Endothelial cell of umbilical vein (primary cell): ENCODE results near the gene GRM5. TPM values are rescaled to one million over a fixed set of nuclear protein-coding genes. Genes with fewer than 3 reads are reported as not detected.

Source experiments
- BruUV-seq: library from RNA; stranded (reverse); fragments of 400-500 nt; replicated peaks from 2 replicates; lab custom pipeline; 2021; lab: Mats Ljungman, UMichigan
- CTCF ChIA-PET: fragments of 300-600, 350-600 bp; sonication (Branson Sonifier 250); formaldehyde crosslinking; loops from one replicate; lab custom pipeline; 2021; ENCODE audit warnings: antibody characterized with exemption, inconsistent platforms; lab: Charles Lee
- POLR2A ChIA-PET: fragments of 300-600, 350-600 bp; sonication (Branson Sonifier 250); formaldehyde crosslinking; loops from one replicate; lab custom pipeline; 2021; ENCODE audit warnings: antibody characterized with exemption, inconsistent platforms; lab: Charles Lee
- DNase-seq: peaks from one replicate; pipeline ENCODE4 v3.0.0-alpha.2; 2011; ENCODE audit warnings: low read depth, low spot score
- FAIRE-seq: peaks from 2 replicates; lab custom pipeline; 2011; peaks lifted over from hg19 to GRCh38; lab: Jason Lieb, UNC
- H2AFZ ChIP-seq: 2 replicates; pipeline ENCODE4 v1.6.0; 2012; ENCODE audit warnings: low read depth, low read length, control low read depth, inconsistent platforms
- H3K27ac ChIP-seq: 2 replicates; pipeline ENCODE4 v1.5.1; 2011; ENCODE audit warnings: low read depth, mild to moderate bottlenecking, control low read depth, low read length, moderate library complexity; ENCODE audit not compliant: insufficient read depth
- H3K27me3 ChIP-seq, 2 experiments: 2 replicates each; pipeline versions ENCODE4 v1.6.0 to v1.6.1; 2011; ENCODE audit warnings: low read length in 2 of 2, mixed read lengths in 1 of 2; ENCODE audit not compliant: control insufficient read depth in 2 of 2, insufficient read depth in 2 of 2
- H3K36me3 ChIP-seq, 2 experiments: 2 replicates in 1 of 2; 3 replicates in 1 of 2; pipeline ENCODE4 v1.5.1; 2011; ENCODE audit warnings: low read length in 2 of 2, mild to moderate bottlenecking in 1 of 2, moderate library complexity in 1 of 2; ENCODE audit not compliant: control insufficient read depth in 2 of 2, insufficient read depth in 2 of 2; ENCODE audit errors: extremely low read depth in 1 of 2
- H3K4me1 ChIP-seq: 3 replicates; pipeline ENCODE4 v1.5.1; 2011; ENCODE audit warnings: mild to moderate bottlenecking, low read length; ENCODE audit not compliant: control insufficient read depth, insufficient read depth; ENCODE audit errors: extremely low read depth
- H3K4me2 ChIP-seq: 2 replicates; pipeline ENCODE4 v1.6.1; 2011; ENCODE audit warnings: low read length, control low read depth, mixed read lengths; ENCODE audit not compliant: insufficient read depth
- H3K4me3 ChIP-seq, 3 experiments: fragments of 200-600 bp in 1 of 3; sonication (generic), shearing (Covaris generic) in 1 of 3; replicated peaks in 1 of 3; 2 replicates each; pipeline ENCODE4 v1.5.1; 2011 to 2016; ENCODE audit warnings: control low read depth in 3 of 3, low read length in 3 of 3, mild to moderate bottlenecking in 2 of 3, inconsistent platforms in 1 of 3, low read depth in 1 of 3, moderate library complexity in 1 of 3; ENCODE audit not compliant: insufficient read depth in 1 of 3
- H3K79me2 ChIP-seq: 2 replicates; pipeline ENCODE4 v1.6.0; 2012; ENCODE audit warnings: low read length, inconsistent platforms; ENCODE audit not compliant: control insufficient read depth, insufficient read depth
- H3K9ac ChIP-seq: replicated peaks from 2 replicates; pipeline ENCODE3; 2011; ENCODE audit warnings: low read length, control low read depth; ENCODE audit not compliant: insufficient read depth; ENCODE audit errors: extremely low read depth
- H3K9me1 ChIP-seq: replicated peaks from 3 replicates; pipeline ENCODE4 v1.6.0; 2011; ENCODE audit warnings: mild to moderate bottlenecking, low read length; ENCODE audit not compliant: control insufficient read depth, insufficient read depth; ENCODE audit errors: extremely low read depth
- H3K9me3 ChIP-seq: replicated peaks from 2 replicates; pipeline ENCODE4 v1.5.1; 2012; ENCODE audit warnings: low read length, inconsistent platforms; ENCODE audit not compliant: control insufficient read depth, insufficient read depth
- H4K20me1 ChIP-seq: replicated peaks from 2 replicates; pipeline ENCODE3; 2011; ENCODE audit warnings: mild to moderate bottlenecking, low read length; ENCODE audit not compliant: control insufficient read depth, insufficient read depth; ENCODE audit errors: extremely low read depth
- EZH2 ChIP-seq: IDR thresholded peaks from 2 replicates; pipeline ENCODE4 v1.6.1; 2012; ENCODE audit warnings: borderline replicate concordance, low read depth, mild to moderate bottlenecking, moderate library complexity, low read length, inconsistent platforms; ENCODE audit not compliant: severe bottlenecking
- FOS ChIP-seq: IDR thresholded peaks from 2 replicates; pipeline ENCODE4 v1.6.1; 2011; ENCODE audit warnings: mild to moderate bottlenecking, low read length, moderate library complexity, borderline replicate concordance; ENCODE audit not compliant: insufficient read depth
- GATA2 ChIP-seq: IDR thresholded peaks from 2 replicates; pipeline ENCODE4 v1.7.0; 2011; ENCODE audit warnings: low read depth, mild to moderate bottlenecking, moderate library complexity, mixed read lengths, low read length; ENCODE audit not compliant: insufficient read length, insufficient read depth
- JUN ChIP-seq: IDR thresholded peaks from 2 replicates; pipeline ENCODE4 v1.6.1; 2011; ENCODE audit warnings: borderline replicate concordance, low read depth; ENCODE audit not compliant: insufficient read length, insufficient read depth
- MYC ChIP-seq: IDR thresholded peaks from one replicate; pipeline ENCODE4 v1.6.1; 2011; ENCODE audit warnings: mild to moderate bottlenecking, low read depth, low read length
- POLR2AphosphoS5 ChIP-seq: IDR thresholded peaks from 2 replicates; pipeline ENCODE4 v1.6.1; 2012; ENCODE audit warnings: low read depth, mild to moderate bottlenecking, control low read depth, low read length, moderate library complexity; ENCODE audit not compliant: insufficient read depth
- dilution Hi-C: fragments of 300-500 bp; cut with MboI; formaldehyde crosslinking; loops from one replicate; pipeline ENCODE4 v1.15.0; 2019; ENCODE audit warnings: low sequenced_read_pairs; ENCODE audit not compliant: extremely low pct_ligation_motif_present
- intact Hi-C: fragments of 100-400 bp; cut with micrococcal nuclease; formaldehyde crosslinking; loops from one replicate; pipeline ENCODE4 v1.10.0; 2022
- polyA plus RNA-seq, 4 experiments: library from polyadenylated mRNA; depleted of rRNA in 3 of 4; stranded (reverse) in 3 of 4; unstranded in 1 of 4; fragments of >200 nt; gene quantifications; 2 replicates each; pipeline versions ENCODE4 v1.2.1 to v1.2.3, GENCODE V29; 2011 to 2012; ENCODE audit warnings: missing spikeins in 1 of 4
- total RNA-seq: library from RNA; stranded (reverse); gene quantifications from 2 replicates; pipeline ENCODE4 v1.2.3, GENCODE V29; 2021
- TF ChIP-seq, protein P1 (sequence below), 2 donors: IDR thresholded peaks; 1 replicate in 1 of 2; 2 replicates in 1 of 2; pipeline ENCODE4 v1.5.1; 2011; ENCODE audit warnings: low read length in 2 of 2, mild to moderate bottlenecking in 2 of 2, moderate library complexity in 2 of 2, control low read depth in 1 of 2, inconsistent platforms in 1 of 2, low read depth in 1 of 2; ENCODE audit not compliant: insufficient read depth in 1 of 2; ENCODE audit errors: extremely low read depth in 1 of 2

The GRM5 gene
- total and polyA plus RNA-seq, 2 donors (not counting 3 experiments of a cell fraction or from before 2014, with no cell fraction given) = 0.10 to 0.11 TPM

DNA sequence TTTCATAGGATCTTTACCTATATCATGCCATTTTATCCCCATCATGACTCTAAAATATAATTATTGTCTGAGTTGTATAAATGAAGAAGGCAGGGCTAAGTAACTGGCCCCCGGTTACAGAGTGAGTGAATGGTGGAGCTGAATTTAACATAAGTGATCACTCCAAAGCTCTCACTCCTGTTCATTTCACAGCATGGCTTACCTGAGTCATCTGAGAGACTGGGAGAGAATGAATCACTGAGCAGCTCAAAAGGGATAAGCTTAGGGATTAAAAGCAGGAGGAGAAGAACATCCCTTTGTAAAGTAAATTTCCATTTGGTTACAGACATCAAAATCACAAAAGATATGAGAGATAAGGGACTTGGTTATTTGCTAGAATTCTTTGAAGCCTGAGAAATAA is 434.3 kb downstream of the GRM5 start:
- no peak overlapping the region for H2AFZ ChIP-seq
- no TSS peak for BruUV-seq
- H3K4me3 ChIP-seq = no peak overlapping the region
- FAIRE-seq (no peak), DNase-seq (no peak)
- CTCF ChIA-PET = no interaction called here
- no peaks in the 10 kb centered on the region for H3K36me3 ChIP-seq
- no peaks in the 10 kb centered on the region for H4K20me1 ChIP-seq
- no peak overlapping the region for H3K27ac ChIP-seq
- no peaks in the 10 kb centered on the region for H3K27me3 ChIP-seq
- TF ChIP-seq, protein P1, sequence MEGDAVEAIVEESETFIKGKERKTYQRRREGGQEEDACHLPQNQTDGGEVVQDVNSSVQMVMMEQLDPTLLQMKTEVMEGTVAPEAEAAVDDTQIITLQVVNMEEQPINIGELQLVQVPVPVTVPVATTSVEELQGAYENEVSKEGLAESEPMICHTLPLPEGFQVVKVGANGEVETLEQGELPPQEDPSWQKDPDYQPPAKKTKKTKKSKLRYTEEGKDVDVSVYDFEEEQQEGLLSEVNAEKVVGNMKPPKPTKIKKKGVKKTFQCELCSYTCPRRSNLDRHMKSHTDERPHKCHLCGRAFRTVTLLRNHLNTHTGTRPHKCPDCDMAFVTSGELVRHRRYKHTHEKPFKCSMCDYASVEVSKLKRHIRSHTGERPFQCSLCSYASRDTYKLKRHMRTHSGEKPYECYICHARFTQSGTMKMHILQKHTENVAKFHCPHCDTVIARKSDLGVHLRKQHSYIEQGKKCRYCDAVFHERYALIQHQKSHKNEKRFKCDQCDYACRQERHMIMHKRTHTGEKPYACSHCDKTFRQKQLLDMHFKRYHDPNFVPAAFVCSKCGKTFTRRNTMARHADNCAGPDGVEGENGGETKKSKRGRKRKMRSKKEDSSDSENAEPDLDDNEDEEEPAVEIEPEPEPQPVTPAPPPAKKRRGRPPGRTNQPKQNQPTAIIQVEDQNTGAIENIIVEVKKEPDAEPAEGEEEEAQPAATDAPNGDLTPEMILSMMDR (IDR thresholded peaks at IDR 0.05; ENCODE audit: extremely low read depth in 1 of 2, insufficient read depth in 1 of 2, low read depth in 1 of 2, low read length in 2 of 2) = no peak
- TF ChIP-seq FOS (no peak), MYC (no peak), POLR2AphosphoS5 (no peak)
- H3K9me3 ChIP-seq = no peaks in the 10 kb centered on the region
- dilution Hi-C loops = no loop called here
- H3K9me1 ChIP-seq = no peaks in the 10 kb centered on the region
- H3K4me2 ChIP-seq = no peak overlapping the region
- no peak overlapping the region for H3K9ac ChIP-seq
- no peaks in the 10 kb centered on the region for H3K79me2 ChIP-seq
- intact Hi-C loops = no loop called here
- POLR2A ChIA-PET = no interaction called here
- H3K4me1 ChIP-seq = no peaks in the 10 kb centered on the region

DNA sequence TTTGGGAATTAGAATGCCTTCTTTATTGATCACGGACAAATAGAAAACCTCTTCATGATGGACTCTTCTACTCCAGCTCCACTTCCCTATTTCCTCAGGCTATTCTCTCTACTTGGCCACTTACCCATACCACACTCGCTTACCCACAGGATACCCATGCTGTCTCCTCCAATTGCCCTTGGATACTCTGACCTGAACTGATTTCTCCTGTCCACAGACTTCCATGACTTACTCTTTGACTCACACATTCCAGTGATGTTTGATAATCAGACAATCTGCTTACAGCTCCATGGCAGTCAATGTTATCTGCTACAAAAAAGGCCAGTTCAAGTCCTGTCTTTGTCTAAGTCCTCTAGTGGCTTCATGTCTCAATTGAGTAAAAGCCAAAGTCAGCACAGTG is 436.3 kb downstream of the GRM5 start:
- Histone ChIP-seq H3K27ac (no peak overlapping the region), H4K20me1 (no peaks in the 10 kb centered on the region), H3K9ac (no peak overlapping the region), H3K4me2 (no peak overlapping the region), H3K27me3 (no peaks in the 10 kb centered on the region), H3K9me3 (no peaks in the 10 kb centered on the region), H3K9me1 (no peaks in the 10 kb centered on the region), H3K79me2 (no peaks in the 10 kb centered on the region), H3K36me3 (no peaks in the 10 kb centered on the region), H3K4me1 (no peaks in the 10 kb centered on the region), H2AFZ (no peak overlapping the region), H3K4me3 (no peak overlapping the region)
- FAIRE-seq (no peak), DNase-seq (no peak)
- dilution Hi-C loops (no loop called here), intact Hi-C loops (no loop called here)
- POLR2A ChIA-PET = no interaction called here
- no TSS peak for BruUV-seq
- TF ChIP-seq, protein P1 (IDR thresholded peaks at IDR 0.05; ENCODE audit: extremely low read depth in 1 of 2, insufficient read depth in 1 of 2, low read depth in 1 of 2, low read length in 2 of 2) = no peak
- TF ChIP-seq POLR2AphosphoS5 (no peak), GATA2 (no peak), MYC (no peak), JUN (no peak), EZH2 (no peak)
- CTCF ChIA-PET = no interaction called here
